Loucy (cell line): Measurements from ENCODE around the gene SERPINB3.

Experiments used
- CTCF ChIP-seq: fragments of 200-600 bp; sonication (generic); conservative IDR thresholded peaks from 2 replicates; pipeline ENCODE4 v1.5.1; 2014; ENCODE audit warnings: mild to moderate bottlenecking, antibody characterized with exemption, low read length
- EZH2phosphoT487 ChIP-seq: fragments of 200-600 bp; IDR thresholded peaks from 2 replicates; pipeline ENCODE4 v1.6.1; 2018; ENCODE audit warnings: antibody characterized with exemption, mild to moderate bottlenecking, moderate library complexity, borderline replicate concordance

GRCh38 chr18:63626431-63626830 lies 35.3 kb downstream of the SERPINB3 start:
- no peak for TF ChIP-seq CTCF
- no peak for TF ChIP-seq EZH2phosphoT487
